Right lung (tissue), 5 donors: Measurements from ENCODE around the gene TMEM204. TPM values are rescaled to one million over a fixed set of nuclear protein-coding genes. Genes with fewer than 3 reads are reported as not detected.

ENCODE experiments used
- DNase-seq, 2 donors: peaks; one replicate each; pipeline ENCODE4 v3.0.0-alpha.2; 2013
- polyA plus RNA-seq, 5 donors: library from polyadenylated mRNA; unstranded; fragments of 120-200 nt; gene quantifications; one replicate each; pipeline versions ENCODE4 v1.2.1 to v1.2.3, GENCODE V29; 2013; ENCODE audit warnings: inconsistent platforms in 1 of 5, low replicate concordance in 1 of 5; ENCODE audit not compliant: insufficient read length in 5 of 5, insufficient read depth in 1 of 5

TMEM204 gene
- polyA plus RNA-seq, 5 donors: 15.3 to 25.1 (median 17.9) TPM

- DNase-seq: no peak
These were observed 21.5 kb downstream of the TMEM204 start for GRCh38 chr16:1554826-1555445.

GRCh38 chr16:1556254-1556653 is 22.8 kb downstream of the TMEM204 start:
- DNase-seq: no peak

DNA sequence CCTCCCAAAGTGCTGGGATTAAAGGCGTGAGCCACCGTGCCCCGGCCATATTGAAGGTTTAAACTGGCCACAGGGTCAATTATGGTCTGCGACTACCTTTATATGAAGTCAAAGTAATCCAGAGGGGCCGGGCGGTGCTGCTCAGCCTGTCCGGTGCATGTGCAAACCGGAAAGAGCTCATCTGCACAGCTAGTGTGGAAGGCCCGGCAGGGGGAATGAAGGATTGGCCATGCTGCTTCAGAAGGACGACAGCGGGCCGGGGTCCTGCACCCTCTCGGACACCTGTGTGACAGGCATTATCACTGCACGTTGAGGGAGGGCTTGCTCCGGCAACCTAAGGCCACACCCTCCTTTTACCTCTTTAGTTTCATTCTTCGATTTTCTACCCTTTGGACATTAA is 23.6 kb downstream of the TMEM204 start:
- DNase-seq: no peak

- DNase-seq: no peak
These were observed 24.1 kb downstream of the TMEM204 start for GRCh38 chr16:1557576-1557975.

DNA sequence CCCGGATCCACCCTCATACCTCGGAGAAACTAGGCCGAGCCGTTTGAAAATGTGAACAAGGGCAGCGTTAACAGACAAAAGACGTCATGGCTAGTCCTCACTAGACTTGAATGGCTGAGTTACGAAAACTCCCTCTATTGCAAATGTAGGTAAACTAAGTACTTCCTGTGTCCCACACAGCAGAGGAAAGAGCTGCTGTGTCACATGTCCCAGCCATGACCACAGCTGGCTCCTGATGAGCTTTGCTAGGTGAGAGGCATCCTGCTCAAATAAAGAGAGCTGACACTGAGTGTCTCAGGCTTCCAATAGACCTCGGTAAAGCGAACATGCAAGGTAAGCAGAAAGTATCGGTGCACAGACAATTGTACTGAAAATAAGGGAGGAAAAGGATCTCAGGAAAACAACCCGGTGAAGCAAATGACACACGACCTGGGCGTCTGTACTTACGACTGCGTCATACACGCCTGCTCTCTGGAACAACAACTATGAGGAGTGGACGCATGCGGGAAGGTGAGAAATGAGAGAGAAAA is 26.0 kb downstream of the TMEM204 start:
- no peak for DNase-seq

GRCh38 chr16:1560153-1560552 is 26.7 kb downstream of the TMEM204 start:
- DNase-seq: no peak

- DNase-seq: no peak
These were observed 27.4 kb downstream of the TMEM204 start for GRCh38 chr16:1560866-1561265.

GRCh38 chr16:1561266-1561665 is 27.8 kb downstream of the TMEM204 start:
- no peak for DNase-seq

DNA sequence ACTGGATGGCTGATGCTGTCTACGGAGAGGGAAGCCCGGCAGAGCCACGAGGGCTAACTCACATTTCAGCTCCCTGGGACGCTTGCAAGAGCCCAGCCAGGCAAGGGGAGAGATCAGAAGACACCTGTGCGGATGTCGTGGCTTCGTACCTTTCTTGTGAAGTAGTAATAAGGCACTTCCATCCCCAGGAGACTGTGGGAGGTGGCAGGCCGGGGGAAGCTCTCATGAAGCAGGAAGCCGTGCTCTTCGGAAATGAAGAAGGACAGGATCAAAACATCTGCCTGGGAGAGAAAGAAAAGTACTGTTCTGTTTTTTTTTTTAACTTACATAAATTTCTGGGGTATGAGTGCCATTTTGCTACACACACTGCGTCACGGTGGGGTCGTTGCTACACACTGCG is 28.4 kb downstream of the TMEM204 start:
- no peak for DNase-seq

DNA sequence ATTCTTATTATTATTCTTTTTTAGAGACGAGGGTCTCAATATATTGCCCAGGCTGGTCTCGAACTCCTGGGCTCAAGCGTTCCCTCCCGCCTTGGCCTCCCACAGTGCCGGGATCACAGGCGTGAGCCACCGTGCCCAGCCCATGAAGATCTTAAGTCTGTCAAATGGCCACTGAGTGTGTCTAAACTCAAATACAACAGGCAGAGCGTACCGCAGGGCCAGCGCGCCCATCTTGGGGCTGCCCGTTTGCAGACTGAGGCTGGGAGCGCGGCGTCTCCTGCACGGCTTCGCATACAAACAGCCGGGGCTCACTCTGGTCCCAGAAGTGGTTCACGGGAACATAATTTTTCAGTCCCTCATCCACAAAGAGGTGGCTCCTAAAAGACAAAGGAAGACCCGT is 30.3 kb downstream of the TMEM204 start:
- DNase-seq: no peak

- no peak for DNase-seq
These were observed 30.9 kb downstream of the TMEM204 start for GRCh38 chr16:1564325-1564724.

DNA sequence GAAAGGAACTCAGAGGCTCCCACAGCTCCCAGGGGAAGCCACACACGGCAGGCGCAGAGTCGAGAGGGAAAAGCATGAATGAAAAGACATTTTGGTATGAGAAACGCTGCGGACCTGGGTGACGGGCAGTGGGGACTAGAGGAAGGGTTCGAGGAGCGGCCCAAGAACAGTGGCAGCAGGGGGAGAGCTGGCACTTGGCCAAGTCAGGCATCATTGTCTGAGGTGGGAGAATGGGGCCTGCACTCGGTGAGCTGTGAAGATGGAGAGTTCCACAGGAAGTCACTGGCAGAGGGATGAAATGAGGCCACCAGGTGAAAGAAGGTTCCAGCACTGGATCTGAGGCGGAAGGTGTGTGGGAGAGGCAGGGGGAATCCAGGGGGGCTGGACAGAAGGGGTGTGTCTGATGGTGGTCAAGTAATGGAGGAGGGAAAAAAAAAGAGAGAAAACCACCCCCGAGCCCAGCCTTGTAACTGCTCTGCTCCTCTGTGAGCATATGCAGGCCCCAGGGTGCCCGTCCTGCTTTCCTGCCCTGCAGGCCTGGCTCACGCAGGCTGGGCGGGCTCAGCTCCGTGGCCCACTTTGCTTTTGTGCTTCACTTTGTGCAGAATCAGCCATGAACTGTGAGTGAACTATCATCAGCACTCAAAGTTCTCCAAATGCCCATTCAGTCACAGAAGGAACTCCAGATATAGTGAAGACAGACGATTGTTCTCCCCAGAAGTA is 31.8 kb downstream of the TMEM204 start:
- DNase-seq: no peak

DNA sequence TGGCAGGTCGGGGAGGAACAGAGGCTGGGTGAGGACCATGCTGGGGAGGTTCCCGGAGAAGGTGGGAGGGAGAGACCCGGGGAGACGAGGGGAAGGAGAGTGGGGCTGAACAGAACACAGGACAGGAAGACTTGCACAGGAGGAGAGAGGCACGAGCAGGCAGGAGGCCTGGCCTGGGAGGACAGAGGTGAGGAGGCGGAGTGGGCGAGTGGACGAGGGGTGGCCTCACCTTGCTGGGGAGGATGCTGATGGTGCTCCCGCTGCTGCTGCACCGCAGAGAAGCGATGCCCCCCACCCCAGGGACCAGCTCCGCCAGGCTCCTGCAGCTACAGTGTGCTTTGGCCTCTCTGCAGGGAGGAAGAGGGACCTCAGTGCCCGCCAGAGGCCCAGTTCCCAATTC is 34.5 kb downstream of the TMEM204 start:
- no peak for DNase-seq

GRCh38 chr16:1571012-1571671 is 37.7 kb downstream of the TMEM204 start:
- DNase-seq: no peak

GRCh38 chr16:1572673-1573072 is 39.2 kb downstream of the TMEM204 start:
- no peak for DNase-seq

DNA sequence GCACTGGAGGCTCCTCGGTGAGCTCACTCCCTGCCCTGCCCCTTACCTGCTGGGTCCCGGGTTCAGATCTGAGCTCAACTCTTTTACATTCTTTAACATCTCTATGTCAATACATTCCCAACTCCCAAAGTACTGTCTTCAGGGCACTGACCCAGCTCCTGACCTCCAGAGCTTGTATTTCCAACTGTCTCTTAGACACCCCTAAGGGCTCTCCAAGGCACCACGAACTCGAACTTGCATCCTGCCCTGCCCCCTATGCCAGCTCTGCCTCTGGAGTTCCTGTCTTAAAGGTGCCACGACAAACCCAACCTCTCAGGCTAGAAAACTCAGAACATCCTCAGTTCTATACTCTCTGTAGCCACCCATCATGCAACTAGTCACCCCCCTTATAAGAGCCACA is 39.8 kb downstream of the TMEM204 start:
- no peak for DNase-seq

GRCh38 chr16:1575578-1575977 is 42.1 kb downstream of the TMEM204 start:
- no peak for DNase-seq

GRCh38 chr16:1579214-1579613 is 45.7 kb downstream of the TMEM204 start:
- no peak for DNase-seq

GRCh38 chr16:1580256-1580655 is 46.8 kb downstream of the TMEM204 start:
- no peak for DNase-seq

- no peak for DNase-seq
These were observed 47.5 kb downstream of the TMEM204 start for GRCh38 chr16:1580956-1581355.

- no peak for DNase-seq
These were observed 48.3 kb downstream of the TMEM204 start for GRCh38 chr16:1581804-1582203.

DNA sequence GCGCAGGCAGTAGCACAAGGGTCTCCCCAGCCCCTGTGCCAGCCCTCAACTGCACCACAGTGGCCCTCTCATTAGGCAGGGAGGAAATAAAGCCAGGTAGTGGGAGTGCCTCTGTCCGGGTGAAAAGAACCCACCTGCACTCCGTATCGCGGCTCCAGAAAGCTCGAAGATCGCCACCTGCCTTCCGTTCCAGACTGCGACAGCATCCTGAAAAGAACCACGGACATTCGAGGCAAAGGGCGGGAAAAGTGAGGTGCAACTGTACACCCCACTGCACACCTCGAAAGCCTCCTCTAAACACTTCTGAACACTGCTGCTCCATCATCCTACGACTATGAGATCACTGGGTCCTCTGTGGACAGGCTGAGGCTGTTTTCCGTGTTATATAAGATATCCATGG is 49.7 kb downstream of the TMEM204 start:
- DNase-seq: no peak

DNA sequence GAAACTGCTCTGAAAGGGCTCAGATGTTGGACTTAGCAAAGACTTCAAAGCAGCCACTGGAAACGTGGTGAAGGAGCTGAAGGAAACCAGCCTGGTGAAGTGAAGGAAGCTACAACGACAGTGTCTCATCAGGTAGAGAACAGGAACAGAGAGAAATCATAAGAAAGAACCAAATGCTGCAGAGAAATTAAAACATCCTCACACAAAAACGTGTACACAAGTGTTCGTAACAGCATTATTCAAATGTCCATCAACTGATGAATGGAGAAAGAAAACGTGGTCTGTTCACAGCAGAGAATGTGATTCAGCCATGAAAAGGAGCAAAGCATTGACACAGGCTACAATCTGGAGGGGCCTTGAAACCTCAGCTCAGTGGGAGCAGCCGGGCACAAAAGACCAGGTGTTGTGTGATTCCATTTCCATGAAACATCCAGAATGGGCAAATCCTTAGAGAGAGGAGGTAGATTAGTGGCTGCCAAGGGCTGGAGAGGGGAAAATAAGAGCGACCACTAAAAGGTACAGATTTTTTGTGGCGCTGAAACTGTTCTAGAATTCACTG is 51.5 kb downstream of the TMEM204 start:
- DNase-seq: no peak
